PC-3 (cell line): ENCODE data around the gene INAVA. TPM values are rescaled to one million over a fixed set of nuclear protein-coding genes. Genes with fewer than 3 reads are reported as not detected.

Source experiments
- ATAC-seq: fragments of 200-7000 bp; cut with Tn5 transposase; 2 replicates; pipeline ENCODE4 v1.9.1; 2020; ENCODE audit warnings: mild to moderate bottlenecking, moderate library complexity
- BruUV-seq: library from RNA; stranded (reverse); fragments of 400-500 nt; replicated peaks from 2 replicates; lab custom pipeline; 2021; lab: Mats Ljungman, UMichigan
- CTCF ChIA-PET: fragments of 300-600 bp; sonication (Branson Sonifier 250); formaldehyde crosslinking; loops from one replicate; lab custom pipeline; 2022; ENCODE audit warnings: antibody characterized with exemption; lab: Charles Lee
- POLR2A ChIA-PET: fragments of 300-600 bp; sonication (Branson Sonifier 250); formaldehyde crosslinking; loops from one replicate; lab custom pipeline; 2022; ENCODE audit warnings: antibody characterized with exemption; ENCODE audit not compliant: unreplicated experiment; lab: Charles Lee
- DNase-seq: peaks from one replicate; pipeline ENCODE4 v3.0.0-alpha.2; 2015
- H2AFZ ChIP-seq: fragments of 300-600 bp; sonication (generic); 2 replicates; pipeline ENCODE4 v1.6.0; 2016; ENCODE audit warnings: antibody characterized with exemption, low read length
- H3F3A ChIP-seq: fragments of 300-600 bp; sonication (generic); one replicate; pipeline ENCODE4 v1.6.0; 2017; ENCODE audit warnings: antibody characterized with exemption, low read length, control low read depth, mild to moderate bottlenecking; ENCODE audit not compliant: unreplicated experiment
- H3K27ac ChIP-seq: fragments of 300-600 bp; sonication (generic); 2 replicates; pipeline ENCODE4 v1.5.1; 2016; ENCODE audit warnings: mild to moderate bottlenecking, low read length
- H3K27me3 ChIP-seq: fragments of 300-600 bp; sonication (generic); 2 replicates; pipeline ENCODE4 v1.6.1; 2016; ENCODE audit warnings: low read length, mixed read lengths
- H3K36me3 ChIP-seq: fragments of 300-600 bp; sonication (generic); 2 replicates; pipeline ENCODE4 v1.6.1; 2016; ENCODE audit warnings: low read depth, mixed run types, low read length, mixed read lengths
- H3K4me1 ChIP-seq: fragments of 300-600 bp; sonication (generic); 2 replicates; pipeline ENCODE4 v1.5.1; 2016; ENCODE audit warnings: low read length; ENCODE audit not compliant: insufficient read depth
- H3K4me2 ChIP-seq: fragments of 300-600 bp; sonication (generic); 2 replicates; pipeline ENCODE4 v1.6.0; 2016; ENCODE audit warnings: low read length
- H3K4me3 ChIP-seq: fragments of 300-600 bp; sonication (generic); 2 replicates; pipeline ENCODE4 v1.5.1; 2016; ENCODE audit warnings: mild to moderate bottlenecking, low read length, mixed read lengths
- H3K79me2 ChIP-seq: fragments of 300-600 bp; sonication (generic); 2 replicates; pipeline ENCODE4 v1.6.1; 2017; ENCODE audit warnings: low read length, mixed read lengths
- H3K9ac ChIP-seq: fragments of 300-600 bp; sonication (generic); 2 replicates; pipeline ENCODE4 v1.6.0; 2016; ENCODE audit warnings: mild to moderate bottlenecking, low read length
- H3K9me2 ChIP-seq: fragments of 300-600 bp; sonication (generic); replicated peaks from 2 replicates; pipeline ENCODE4 v1.6.1; 2016; ENCODE audit warnings: mixed run types, low read length, mixed read lengths
- H3K9me3 ChIP-seq: fragments of 300-600 bp; sonication (generic); 2 replicates; pipeline ENCODE4 v1.6.1; 2016; ENCODE audit warnings: low read length, mixed read lengths
- H4K20me1 ChIP-seq: fragments of 300-600 bp; sonication (generic); 2 replicates; pipeline ENCODE4 v1.6.1; 2016; ENCODE audit warnings: low read length, mixed read lengths
- EZH2 ChIP-seq: fragments of 300-600 bp; sonication (generic); IDR thresholded peaks from one replicate; pipeline ENCODE4 v1.6.1; 2017; ENCODE audit warnings: antibody characterized with exemption, mild to moderate bottlenecking, low read length; ENCODE audit not compliant: unreplicated experiment
- EZH2phosphoT487 ChIP-seq: fragments of 300-600 bp; sonication (generic); IDR thresholded peaks from 2 replicates; pipeline ENCODE4 v1.6.1; 2018; ENCODE audit warnings: mild to moderate bottlenecking, antibody characterized with exemption, low read length, borderline replicate concordance
- intact Hi-C: fragments of 100-400 bp; cut with micrococcal nuclease; formaldehyde crosslinking; loops from 2 replicates; pipeline ENCODE4 v1.9.0; 2023
- total RNA-seq: library from RNA; depleted of rRNA; stranded (reverse); fragments of >200 nt; gene quantifications from 2 replicates; pipeline ENCODE4 v1.2.3, GENCODE V29; 2014
- TF ChIP-seq, protein P1 (sequence below): fragments of 300-600 bp; sonication (generic); conservative IDR thresholded peaks from 2 replicates; pipeline ENCODE4 v1.5.1; 2017; ENCODE audit warnings: antibody characterized with exemption, low read depth, mild to moderate bottlenecking, low read length

The INAVA gene
- total RNA-seq, 1 experiment from 2014 or later: 102 TPM

DNA sequence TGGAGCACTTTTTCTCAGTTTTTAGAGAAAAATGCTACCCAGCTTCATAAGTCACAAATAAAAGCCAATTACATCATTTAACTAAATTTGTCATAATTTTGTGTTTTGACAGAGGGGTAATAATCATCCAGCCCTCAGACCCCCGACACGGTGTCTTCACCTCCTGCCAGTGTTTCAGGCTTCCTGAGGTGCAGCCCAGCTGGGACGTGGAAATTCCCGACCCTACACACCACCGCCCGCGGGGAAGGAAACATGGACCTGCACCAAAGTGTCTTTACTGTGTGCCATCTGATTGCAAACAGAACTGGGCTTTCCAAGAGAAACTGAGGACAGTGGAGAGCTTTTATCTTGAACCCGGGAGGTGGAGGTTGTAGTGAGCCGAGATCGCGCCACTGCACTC, 7.7 kb upstream of the INAVA start:
- Histone ChIP-seq H3K9me3 (no peaks in the 10 kb centered on the region), H3K9ac (no peak overlapping the region), H3K27me3 (0 out of 2 replicates have a peak, but pooled peaks cover under 1% of the 10 kb centered on the region), H3K4me1 (peaks cover 22% of the 10 kb centered on the region), H3F3A (no peaks in the 10 kb centered on the region), H2AFZ (no peak overlapping the region), H3K79me2 (peaks cover 13% of the 10 kb centered on the region), H3K36me3 (no peaks in the 10 kb centered on the region), H3K27ac (no peak overlapping the region), H4K20me1 (no peaks in the 10 kb centered on the region), H3K9me2 (no peaks in the 10 kb centered on the region), H3K4me2 (no peak overlapping the region), H3K4me3 (no peak overlapping the region)
- intact Hi-C loops: no loop called here
- TF ChIP-seq EZH2 (no peak), EZH2phosphoT487 (no peak)
- TF ChIP-seq, protein P1, sequence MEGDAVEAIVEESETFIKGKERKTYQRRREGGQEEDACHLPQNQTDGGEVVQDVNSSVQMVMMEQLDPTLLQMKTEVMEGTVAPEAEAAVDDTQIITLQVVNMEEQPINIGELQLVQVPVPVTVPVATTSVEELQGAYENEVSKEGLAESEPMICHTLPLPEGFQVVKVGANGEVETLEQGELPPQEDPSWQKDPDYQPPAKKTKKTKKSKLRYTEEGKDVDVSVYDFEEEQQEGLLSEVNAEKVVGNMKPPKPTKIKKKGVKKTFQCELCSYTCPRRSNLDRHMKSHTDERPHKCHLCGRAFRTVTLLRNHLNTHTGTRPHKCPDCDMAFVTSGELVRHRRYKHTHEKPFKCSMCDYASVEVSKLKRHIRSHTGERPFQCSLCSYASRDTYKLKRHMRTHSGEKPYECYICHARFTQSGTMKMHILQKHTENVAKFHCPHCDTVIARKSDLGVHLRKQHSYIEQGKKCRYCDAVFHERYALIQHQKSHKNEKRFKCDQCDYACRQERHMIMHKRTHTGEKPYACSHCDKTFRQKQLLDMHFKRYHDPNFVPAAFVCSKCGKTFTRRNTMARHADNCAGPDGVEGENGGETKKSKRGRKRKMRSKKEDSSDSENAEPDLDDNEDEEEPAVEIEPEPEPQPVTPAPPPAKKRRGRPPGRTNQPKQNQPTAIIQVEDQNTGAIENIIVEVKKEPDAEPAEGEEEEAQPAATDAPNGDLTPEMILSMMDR: no peak
- BruUV-seq: no TSS peak
- no peak for ATAC-seq
- POLR2A ChIA-PET: no interaction called here
- CTCF ChIA-PET: interaction anchor here (0.6 kb wide), 2 partner anchors 134 to 297 kb away, joined by 3 to 8 read pairs; no protein-coding TSS in a partner anchor
- DNase-seq: no peak

DNA sequence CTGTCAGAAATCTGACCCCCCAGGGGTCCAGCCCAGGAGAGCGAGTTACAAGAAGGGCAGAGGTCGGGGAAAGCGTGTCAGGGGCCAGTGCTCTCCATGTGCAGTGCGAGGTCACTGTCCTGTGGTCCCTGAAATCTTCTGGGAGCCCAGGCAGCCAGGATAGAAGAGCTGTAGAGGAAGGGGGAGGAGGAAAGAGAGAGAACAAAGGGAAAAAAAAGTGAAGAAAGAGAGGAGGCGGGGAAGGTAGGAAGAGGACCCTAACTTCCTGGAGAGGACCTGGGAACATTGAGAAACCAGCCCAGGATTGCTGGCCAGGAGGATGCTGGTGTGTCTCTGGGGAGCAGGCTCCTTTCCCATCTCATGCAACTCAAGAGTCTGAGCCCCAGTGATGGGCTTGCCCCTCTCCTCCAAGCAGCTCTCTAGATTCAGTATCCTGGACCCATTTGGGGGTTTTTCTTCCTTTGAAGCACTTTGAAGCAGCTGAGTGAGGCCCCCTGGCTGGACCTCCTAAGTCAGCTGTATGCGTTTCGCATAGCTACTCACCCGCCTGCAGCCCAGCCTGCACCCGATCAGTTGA, 6.8 kb upstream of the INAVA start:
- H3K79me2 ChIP-seq: peaks cover 22% of the 10 kb centered on the region
- H3K4me1 ChIP-seq: peaks cover 30% of the 10 kb centered on the region
- H3K9ac ChIP-seq: no peak overlapping the region
- CTCF ChIA-PET: interaction anchor here (0.9 kb wide), 1 partner anchor 84 kb away, joined by 3 read pairs; no protein-coding TSS in a partner anchor
- intact Hi-C loops: no loop called here
- no peak overlapping the region for H3K4me3 ChIP-seq
- no peak overlapping the region for H3K4me2 ChIP-seq
- no peak overlapping the region for H3K27ac ChIP-seq
- no peak for ATAC-seq
- H3K9me2 ChIP-seq: no peaks in the 10 kb centered on the region
- H3K9me3 ChIP-seq: no peaks in the 10 kb centered on the region
- no peaks in the 10 kb centered on the region for H4K20me1 ChIP-seq
- BruUV-seq: no TSS peak
- no peaks in the 10 kb centered on the region for H3K27me3 ChIP-seq
- POLR2A ChIA-PET: no interaction called here
- no peaks in the 10 kb centered on the region for H3K36me3 ChIP-seq
- no peak overlapping the region for H2AFZ ChIP-seq
- TF ChIP-seq, protein P1: no peak
- TF ChIP-seq EZH2 (no peak), EZH2phosphoT487 (no peak)
- DNase-seq: no peak
- H3F3A ChIP-seq: peaks cover 5% of the 10 kb centered on the region

DNA sequence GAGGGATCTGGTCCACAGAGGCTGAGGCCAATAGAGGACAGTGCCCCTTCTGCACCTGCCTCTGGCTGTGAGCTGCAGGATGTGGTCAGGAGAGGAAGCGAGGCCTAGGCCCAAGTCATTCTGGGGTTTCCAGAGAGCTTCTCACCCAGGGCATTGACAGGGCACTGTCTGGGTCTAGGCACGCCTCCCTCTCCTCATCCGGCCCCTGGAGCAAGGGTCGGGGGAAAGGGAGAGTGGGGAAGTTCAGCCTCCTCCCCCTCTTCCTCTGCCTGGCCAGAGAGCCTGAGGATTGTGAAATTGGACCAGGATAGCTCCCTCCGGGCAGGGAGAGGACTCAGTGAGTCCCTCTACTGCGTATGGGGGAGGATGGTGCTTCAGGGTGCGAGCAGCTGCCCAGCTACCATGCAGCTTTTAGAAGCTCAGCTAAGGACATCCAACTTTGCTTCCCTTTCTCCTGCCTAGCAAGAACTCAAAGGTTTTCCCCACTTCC, 6.3 kb upstream of the INAVA start:
- TF ChIP-seq EZH2phosphoT487 (no peak), EZH2 (no peak)
- TF ChIP-seq, protein P1: no peak
- Histone ChIP-seq H4K20me1 (no peaks in the 10 kb centered on the region), H3K4me1 (peaks cover 36% of the 10 kb centered on the region), H3K9ac (no peak overlapping the region), H3K79me2 (peaks cover 27% of the 10 kb centered on the region), H2AFZ (no peak overlapping the region), H3K9me3 (no peaks in the 10 kb centered on the region), H3K4me3 (no peak overlapping the region), H3K27ac (no peak overlapping the region), H3K4me2 (no peak overlapping the region), H3F3A (peaks cover 7% of the 10 kb centered on the region), H3K9me2 (no peaks in the 10 kb centered on the region), H3K27me3 (no peaks in the 10 kb centered on the region), H3K36me3 (no peaks in the 10 kb centered on the region)
- CTCF ChIA-PET: interaction anchor here (0.9 kb wide), 1 partner anchor 84 kb away, joined by 3 read pairs; no protein-coding TSS in a partner anchor
- intact Hi-C loops: no loop called here
- DNase-seq (peak; percentile 53), ATAC-seq (no peak)
- POLR2A ChIA-PET: interaction anchor here (0.7 kb wide), 1 partner anchor 98 kb away, joined by 5 read pairs; no protein-coding TSS in a partner anchor
- no TSS peak for BruUV-seq
